RKO (cell line): ENCODE results near the gene TMEM219.

Experiments used
- DNase-seq: peaks from one replicate; pipeline ENCODE4 v3.0.0-alpha.2; 2016; ENCODE audit warnings: low spot score

The TMEM219 gene

GRCh38 chr16:29982560-29983419 is 20.9 kb downstream of the TMEM219 start:
- no peak for DNase-seq

GRCh38 chr16:29983420-29984136 is 21.7 kb downstream of the TMEM219 start:
- no peak for DNase-seq

DNA sequence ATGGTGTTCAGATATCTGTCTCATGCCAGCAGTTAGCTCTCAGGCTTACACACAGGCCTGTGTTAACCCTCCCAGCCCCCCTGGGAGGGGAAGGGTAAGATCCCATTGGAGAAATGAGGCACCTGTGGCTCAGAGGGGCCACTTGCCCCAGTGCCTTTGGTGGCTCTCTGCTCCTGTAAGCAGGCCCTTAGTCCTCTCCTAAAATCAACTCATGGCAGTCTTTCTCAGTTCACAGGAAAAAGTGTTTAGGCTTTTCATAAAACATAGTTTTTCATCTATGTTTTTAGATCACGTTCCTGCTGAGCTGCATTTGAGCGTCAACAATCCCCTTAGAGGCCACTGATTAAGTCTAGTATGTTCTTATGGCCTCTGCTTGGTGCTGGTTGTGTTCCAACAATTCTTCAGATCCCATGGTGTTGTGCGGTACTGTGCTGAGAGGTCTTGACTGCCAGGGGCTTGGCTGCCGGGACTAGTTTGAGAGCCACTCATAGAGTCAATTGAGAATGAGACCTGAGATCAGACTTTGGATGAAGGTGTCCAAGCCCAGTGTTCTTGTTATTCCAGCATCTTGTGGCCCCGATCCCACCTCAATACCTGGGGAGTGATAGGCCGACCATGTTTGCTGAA is 22.4 kb downstream of the TMEM219 start:
- DNase-seq, result no peak

DNA sequence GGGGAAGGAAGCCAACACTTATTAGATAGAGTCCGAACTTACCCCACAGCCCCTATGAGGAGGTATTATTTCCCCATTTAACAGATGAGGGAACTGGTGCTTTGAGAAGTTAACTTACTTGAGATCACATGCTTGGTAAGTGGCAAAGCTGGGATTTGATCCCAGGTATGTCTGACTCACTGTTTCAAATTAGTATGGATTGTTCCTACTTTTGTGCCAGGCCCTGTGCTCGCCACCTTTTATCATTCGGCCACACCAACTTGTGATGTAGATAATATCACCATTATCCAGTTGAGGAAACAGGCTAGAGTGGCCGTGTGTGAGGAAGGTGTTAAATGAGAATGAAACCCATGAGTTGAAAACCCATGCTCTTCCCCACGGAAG is 22.9 kb downstream of the TMEM219 start:
- no peak for DNase-seq

DNA sequence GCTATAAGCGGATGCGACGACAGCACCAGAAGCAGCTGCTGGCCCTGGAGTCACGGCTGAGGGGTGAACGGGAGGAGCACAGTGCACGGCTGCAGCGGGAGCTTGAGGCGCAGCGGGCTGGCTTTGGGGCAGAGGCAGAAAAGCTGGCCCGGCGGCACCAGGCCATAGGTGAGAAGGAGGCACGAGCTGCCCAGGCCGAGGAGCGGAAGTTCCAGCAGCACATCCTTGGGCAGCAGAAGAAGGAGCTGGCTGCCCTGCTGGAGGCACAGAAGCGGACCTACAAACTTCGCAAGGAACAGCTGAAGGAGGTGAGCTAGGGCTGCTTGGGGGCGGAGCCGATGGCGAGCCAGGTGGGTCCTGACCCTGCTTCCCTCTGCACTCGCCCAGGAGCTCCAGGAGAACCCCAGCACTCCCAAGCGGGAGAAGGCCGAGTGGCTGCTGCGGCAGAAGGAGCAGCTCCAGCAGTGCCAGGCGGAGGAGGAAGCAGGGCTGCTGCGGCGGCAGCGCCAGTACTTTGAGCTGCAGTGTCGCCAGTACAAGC is 23.5 kb downstream of the TMEM219 start:
- DNase-seq, result no peak

DNA sequence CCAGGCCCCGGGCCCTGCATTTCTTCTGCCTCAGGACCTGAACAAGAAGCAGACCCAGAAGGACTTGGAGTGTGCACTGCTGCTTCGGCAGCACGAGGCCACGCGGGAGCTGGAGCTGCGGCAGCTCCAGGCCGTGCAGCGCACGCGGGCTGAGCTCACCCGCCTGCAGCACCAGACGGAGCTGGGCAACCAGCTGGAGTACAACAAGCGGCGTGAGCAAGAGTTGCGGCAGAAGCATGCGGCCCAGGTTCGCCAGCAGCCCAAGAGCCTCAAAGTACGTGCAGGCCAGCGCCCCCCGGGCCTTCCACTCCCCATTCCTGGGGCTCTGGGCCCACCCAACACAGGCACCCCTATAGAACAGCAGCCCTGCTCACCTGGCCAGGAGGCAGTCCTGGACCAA is 24.4 kb downstream of the TMEM219 start:
- DNase-seq, result no peak

- no peak for DNase-seq
These were observed 25.1 kb downstream of the TMEM219 start for GRCh38 chr16:29986931-29987330.

DNA sequence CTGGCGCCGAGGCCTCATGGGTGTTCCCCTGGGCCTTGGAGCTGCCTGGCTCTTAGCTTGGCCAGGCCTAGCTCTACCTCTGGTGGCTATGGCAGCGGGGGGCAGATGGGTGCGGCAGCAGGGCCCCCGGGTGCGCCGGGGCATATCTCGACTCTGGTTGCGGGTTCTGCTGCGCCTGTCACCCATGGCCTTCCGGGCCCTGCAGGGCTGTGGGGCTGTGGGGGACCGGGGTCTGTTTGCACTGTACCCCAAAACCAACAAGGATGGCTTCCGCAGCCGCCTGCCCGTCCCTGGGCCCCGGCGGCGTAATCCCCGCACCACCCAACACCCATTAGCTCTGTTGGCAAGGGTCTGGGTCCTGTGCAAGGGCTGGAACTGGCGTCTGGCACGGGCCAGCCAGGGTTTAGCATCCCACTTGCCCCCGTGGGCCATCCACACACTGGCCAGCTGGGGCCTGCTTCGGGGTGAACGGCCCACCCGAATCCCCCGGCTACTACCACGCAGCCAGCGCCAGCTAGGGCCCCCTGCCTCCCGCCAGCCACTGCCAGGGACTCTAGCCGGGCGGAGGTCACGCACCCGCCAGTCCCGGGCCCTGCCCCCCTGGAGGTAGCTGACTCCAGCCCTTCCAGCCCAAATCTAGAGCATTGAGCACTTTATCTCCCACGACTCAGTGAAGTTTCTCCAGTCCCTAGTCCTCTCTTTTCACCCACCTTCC is 25.6 kb downstream of the TMEM219 start:
- no peak for DNase-seq

- DNase-seq, result no peak
These were observed 26.6 kb downstream of the TMEM219 start for GRCh38 chr16:29988346-29989075.

GRCh38 chr16:29989111-29989858 is 27.4 kb downstream of the TMEM219 start:
- DNase-seq, result no peak

DNA sequence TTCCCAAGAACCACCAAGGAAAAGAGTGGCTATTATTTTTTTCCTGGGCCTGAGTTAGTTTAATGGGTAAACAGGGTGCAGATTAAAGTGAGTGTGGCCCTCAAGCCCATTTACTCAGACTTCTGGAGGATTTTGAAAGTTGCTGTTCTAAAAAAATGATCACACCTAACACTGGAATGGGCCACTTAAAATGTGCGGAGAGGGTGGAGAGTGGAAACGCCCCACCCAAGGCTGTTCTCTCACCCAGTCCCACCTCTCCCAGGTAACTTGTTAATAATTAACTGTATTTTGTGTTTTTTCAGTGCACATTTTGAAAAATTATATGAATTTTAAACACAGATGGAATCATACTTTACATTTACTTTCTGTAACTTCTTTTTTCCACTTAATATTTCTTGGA is 28.2 kb downstream of the TMEM219 start:
- DNase-seq, result no peak

GRCh38 chr16:29990883-29991570 is 29.1 kb downstream of the TMEM219 start:
- DNase-seq, result no peak

GRCh38 chr16:29991571-29991904 is 29.7 kb downstream of the TMEM219 start:
- DNase-seq, result no peak

DNA sequence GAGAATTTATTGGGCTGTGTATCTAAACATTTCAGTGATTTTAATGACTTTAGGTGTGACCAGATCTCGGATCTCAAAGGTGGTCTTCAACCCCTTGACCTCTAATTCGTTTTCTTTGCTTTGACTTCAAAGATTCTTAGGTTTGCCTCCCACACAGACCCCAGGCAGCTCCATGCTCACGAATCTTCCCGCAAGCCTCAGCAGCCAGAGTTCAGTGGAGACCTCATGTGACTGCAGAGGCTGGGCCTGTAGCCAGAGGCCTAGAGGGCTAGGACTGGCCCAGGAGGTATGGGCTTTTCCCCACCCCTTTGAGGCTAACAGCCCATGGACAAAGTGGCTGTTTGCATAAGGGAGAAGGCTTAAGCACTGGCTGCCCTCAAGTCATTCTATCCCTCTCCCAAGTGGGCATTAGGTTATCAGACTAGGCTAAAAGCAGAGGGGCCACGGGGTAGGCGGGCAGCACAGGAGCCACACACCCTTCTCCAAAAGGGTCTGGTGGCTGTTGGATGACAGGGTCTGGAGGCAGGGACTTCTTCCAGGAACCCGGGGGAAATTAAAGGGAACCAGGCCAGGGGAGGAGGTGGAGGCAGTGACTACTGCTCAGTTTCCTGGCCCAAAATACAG is 30.6 kb downstream of the TMEM219 start:
- no peak for DNase-seq

DNA sequence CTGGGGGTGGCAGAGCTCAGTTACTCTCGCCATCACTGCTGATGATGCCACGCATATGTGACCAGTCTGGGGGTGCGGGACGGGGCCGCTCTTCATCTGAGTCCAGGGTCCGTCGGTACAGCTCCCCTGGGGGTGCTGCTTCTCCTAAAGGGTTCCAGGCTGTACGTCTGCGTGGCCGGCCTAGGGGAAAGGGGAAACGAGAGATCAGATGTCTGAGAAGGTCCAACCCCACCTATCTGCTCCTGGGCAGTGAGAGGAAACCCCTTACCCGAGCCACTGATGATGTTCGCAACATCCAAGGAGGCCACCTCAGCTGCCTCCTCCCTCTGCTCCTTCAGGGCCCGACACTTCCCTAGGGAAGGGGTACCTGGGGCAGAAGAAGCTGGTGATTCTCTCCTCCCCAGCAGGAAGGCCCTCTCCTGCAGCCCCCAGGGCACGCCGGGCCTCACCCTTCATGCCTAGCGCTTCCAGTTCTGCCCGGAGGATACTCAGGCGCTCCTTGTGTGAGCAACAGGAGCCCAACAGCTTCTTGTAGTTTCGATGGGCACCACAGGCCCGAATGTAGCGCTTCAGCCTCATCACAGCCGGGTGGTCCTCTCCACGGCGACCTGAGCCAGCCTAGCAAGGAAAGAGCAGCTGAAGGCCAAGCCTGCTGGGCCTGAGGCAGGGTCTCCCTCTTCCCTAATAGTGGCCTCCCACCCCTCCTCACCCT is 31.5 kb downstream of the TMEM219 start:
- no peak for DNase-seq

DNA sequence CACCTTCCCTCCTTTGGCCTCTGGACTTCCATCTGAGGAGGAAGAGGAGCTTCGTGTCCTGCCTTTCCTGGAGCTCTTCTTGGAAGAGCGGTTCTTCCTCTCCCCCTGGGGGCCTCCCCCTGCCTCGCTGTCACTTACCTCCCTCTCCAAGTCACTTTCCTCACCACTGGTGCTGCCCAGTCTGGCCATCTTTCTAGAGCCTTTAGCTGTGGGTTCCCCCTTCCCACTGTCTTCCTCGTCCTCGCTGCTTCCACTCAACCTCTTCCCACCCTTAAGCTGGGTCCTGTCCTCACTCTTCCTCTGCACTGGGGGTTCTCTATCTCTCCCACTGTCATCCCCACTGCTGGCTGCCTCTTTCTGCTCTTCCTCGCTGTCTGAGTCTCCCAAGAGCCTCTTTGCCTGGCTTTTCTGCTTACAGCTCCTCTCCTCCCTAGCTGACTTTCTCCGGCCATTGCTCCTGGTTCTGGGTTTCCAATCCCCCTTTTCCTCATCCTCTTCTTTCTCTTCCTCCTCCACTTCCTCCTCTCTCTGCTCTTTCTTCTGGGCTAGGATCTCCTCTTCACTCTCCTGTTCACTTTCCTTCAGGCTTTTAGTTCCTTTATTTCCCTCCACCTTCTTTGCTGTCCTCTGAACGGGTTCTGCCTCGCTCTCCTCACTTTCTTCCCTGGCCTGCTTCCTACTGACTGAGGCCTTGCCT is 32.2 kb downstream of the TMEM219 start:
- no peak for DNase-seq

DNA sequence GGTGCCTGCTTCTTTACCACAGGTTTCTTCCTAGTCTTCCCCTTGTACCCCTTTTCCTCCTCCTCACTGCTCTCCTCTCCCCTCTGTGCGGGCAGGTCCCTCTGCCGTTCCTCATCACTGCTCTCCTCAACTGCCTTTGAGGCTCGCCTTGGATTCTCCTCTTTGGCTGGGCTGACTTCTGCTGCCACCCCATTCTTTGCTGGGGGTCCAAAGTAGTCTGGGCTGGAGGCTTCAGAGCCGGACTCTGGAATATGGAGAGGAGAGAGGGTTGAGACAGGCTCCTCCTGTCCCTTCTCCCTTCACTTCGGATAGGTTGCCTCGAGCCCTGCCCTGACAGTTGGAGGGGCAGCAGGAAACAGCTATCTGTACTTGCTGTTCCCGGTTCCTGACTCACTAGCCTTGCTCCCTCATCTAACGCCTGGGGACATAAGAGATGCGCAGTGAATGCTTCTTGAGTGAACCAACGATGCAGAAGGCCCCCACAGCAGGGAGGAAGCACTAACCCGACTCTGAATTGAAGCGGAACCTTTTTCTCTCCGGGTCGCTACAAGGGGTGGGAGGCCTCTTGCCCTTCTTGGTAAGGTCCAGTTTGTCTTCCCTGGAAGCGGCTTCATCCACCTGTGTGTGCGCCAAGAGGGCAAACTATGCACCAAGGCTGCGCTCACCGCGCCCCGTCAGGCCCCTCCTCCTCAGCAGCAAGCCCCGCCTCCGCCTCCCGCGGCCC is 32.9 kb downstream of the TMEM219 start:
- peak; percentile 81 for DNase-seq
